HAP-1 (cell line): ENCODE results near the gene CAPN10.

ENCODE experiments used
- DNase-seq, 2 experiments: peaks; one replicate each; pipeline ENCODE4 v3.0.0-alpha.2; 2016 to 2020; ENCODE audit warnings: low spot score in 2 of 2
- H3K27me3 ChIP-seq: fragments of 250-450 bp; sonication (Bioruptor Pico); 2 replicates; pipeline ENCODE4 v1.5.1; 2020; ENCODE audit warnings: low read depth, mild to moderate bottlenecking, moderate library complexity
- H3K36me3 ChIP-seq: fragments of 250-450 bp; sonication (Bioruptor Pico); replicated peaks from 2 replicates; pipeline ENCODE4 v1.5.1; 2020; ENCODE audit warnings: mild to moderate bottlenecking
- H3K4me1 ChIP-seq: fragments of 250-450 bp; sonication (Bioruptor Pico); 2 replicates; pipeline ENCODE4 v1.5.1; 2020; ENCODE audit warnings: mild to moderate bottlenecking
- H3K4me3 ChIP-seq: fragments of 250-450 bp; sonication (Bioruptor Pico); 2 replicates; pipeline ENCODE4 v1.5.1; 2020; ENCODE audit warnings: mild to moderate bottlenecking, moderate library complexity
- H3K9me3 ChIP-seq: fragments of 250-450 bp; sonication (Bioruptor Pico); 2 replicates; pipeline ENCODE4 v1.5.1; 2020; ENCODE audit warnings: mild to moderate bottlenecking, moderate library complexity
- in situ Hi-C: fragments of 300-500 bp; cut with MboI; formaldehyde crosslinking; loops from 3 replicates; pipeline ENCODE4 v1.14.3; 2020; ENCODE audit warnings: low sequenced_read_pairs, inconsistent platforms, mixed read lengths

Gene CAPN10

DNA sequence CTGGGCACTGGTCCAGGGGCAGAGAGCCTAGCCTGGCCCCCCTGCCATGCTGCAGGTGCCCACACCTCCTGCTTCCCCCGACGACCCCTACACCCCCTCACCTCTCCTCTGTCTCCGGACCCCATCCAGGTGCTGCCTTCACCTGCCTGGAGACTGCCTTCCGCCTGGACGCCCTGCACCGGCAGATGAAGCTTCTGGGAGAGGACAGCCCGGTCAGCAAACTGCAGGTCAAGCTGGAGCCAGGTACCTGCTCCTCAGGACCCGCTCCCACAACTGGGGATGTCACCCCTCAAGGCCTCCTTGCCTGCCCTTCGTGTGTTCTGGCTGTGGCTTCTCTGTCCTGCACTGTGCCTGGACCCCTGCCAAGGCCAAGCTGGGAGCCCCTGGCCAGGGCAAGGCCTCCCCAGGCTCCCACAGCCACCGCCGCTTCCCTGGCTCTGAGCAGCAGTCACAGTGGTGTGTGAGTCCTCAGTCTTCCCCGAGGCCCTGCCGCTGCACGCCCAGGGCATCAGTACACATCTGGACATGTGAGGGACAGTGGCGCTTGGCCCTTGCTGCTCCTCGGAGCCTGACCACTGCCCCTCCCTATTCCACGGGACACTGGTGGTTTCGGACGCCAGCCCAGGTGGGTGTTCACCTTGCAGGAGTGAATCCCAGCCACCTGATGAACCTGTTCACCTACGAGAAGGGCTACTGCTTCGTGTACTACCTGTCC, 12.0 kb upstream of the CAPN10 start:
- in situ Hi-C loops, result no loop called here
- Histone ChIP-seq H3K4me1 (no peaks in the 10 kb centered on the region; the same call in 1 of the 2 replicates), H3K9me3 (no peaks in the 10 kb centered on the region), H3K4me3 (no peak overlapping the region), H3K27me3 (no peaks in the 10 kb centered on the region), H3K36me3 (peaks cover 14% of the 10 kb centered on the region)
- DNase-seq, result no peak

DNA sequence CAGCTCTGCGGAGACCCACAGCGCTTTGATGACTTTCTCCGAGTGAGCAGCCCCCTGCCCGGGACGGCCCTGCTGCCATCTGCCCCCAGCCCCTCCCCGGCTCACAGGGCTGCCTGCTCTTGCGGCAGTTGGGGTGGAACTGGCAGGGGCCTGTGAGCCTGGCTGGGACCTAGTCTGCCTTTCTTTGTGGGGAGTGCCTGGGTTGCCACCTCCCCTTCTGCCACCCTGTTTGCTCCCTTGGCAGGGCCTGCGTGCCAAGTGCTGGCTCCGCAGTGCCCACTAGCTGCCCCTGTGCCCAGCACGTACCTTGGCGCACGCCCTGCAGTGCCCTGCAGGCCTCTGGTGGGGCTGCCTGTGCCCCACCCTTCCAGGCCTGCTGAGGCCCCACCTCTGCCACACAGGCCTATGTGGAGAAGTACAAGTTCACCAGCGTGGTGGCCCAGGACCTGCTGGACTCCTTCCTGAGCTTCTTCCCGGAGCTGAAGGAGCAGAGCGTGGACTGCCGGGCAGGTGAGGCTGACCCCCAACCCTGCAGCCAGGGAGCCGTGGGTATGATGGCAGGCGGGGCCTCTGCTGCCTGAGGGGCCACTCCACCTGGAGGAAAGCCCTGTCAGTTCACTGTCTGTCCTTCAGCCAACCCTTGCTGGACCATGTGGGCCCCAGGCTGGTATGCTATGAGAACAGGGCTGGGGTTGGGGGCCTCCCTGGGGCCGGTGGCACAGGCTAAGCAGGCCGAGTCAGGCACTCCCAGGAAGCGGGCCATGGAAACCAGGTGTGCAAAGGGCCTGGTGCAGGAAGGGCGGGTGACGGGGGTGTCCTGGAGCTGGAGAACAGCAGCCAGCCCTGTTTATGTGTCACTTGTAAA, 11.2 kb upstream of the CAPN10 start:
- Histone ChIP-seq H3K4me1 (no peaks in the 10 kb centered on the region), H3K9me3 (no peaks in the 10 kb centered on the region), H3K36me3 (peaks cover 14% of the 10 kb centered on the region), H3K4me3 (no peak overlapping the region), H3K27me3 (no peaks in the 10 kb centered on the region)
- no peak for DNase-seq
- in situ Hi-C loops, result no loop called here

DNA sequence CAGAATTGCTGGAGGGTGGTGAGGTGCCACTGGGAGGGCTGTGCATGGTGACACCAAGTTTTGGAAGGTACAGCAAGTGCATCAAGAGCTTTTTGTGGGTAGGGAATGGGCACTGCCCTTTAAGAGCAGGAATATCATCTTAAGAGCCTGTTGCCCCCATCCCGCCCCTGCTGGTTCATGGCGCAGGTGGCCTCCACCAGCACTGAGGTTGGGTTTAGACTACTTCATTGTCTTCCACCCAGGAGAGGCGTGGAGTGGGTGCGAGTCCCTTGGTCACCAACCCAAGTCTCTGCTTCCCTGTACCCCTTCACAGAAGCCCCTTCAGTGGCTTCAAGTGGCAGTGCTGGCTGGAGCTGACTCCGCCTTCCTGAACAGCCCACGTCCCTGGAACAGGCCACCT, 10.5 kb upstream of the CAPN10 start:
- DNase-seq, result no peak
- Histone ChIP-seq H3K4me1 (no peaks in the 10 kb centered on the region), H3K9me3 (no peaks in the 10 kb centered on the region), H3K36me3 (peaks cover 14% of the 10 kb centered on the region), H3K27me3 (no peaks in the 10 kb centered on the region), H3K4me3 (no peak overlapping the region)
- in situ Hi-C loops, result no loop called here

DNA sequence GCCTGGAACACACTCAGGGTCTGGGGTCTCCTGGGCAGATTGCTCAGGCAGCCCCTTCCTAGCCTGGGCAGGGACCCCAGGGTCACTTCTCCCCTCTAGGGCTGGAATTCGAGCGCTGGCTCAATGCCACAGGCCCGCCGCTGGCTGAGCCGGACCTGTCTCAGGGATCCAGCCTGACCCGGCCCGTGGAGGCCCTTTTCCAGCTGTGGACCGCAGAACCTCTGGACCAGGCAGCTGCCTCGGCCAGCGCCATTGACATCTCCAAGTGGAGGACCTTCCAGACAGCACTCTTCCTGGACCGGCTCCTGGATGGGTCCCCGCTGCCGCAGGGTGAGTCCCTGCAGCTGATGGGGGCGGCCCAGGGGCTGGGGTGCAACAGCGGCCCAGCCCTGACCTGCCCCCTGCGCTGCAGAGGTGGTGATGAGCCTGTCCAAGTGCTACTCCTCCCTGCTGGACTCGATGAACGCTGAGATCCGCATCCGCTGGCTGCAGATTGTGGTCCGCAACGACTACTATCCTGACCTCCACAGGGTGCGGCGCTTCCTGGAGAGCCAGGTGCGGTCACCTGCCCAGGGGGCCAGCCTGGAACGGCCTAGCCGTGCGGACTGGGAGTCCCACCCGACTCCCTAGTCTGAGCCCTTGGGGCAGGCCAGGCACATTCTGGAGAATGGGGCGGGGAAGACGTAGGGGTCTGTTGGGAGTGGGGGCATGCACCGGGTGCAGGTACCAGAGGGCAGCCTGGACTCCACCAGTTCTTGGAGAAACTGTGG, 9.9 kb upstream of the CAPN10 start:
- H3K4me3 ChIP-seq, result no peak overlapping the region
- H3K27me3 ChIP-seq, result no peaks in the 10 kb centered on the region
- H3K4me1 ChIP-seq, result no peaks in the 10 kb centered on the region
- in situ Hi-C loops, result no loop called here
- no peaks in the 10 kb centered on the region for H3K9me3 ChIP-seq
- DNase-seq, result no peak
- peaks cover 14% of the 10 kb centered on the region for H3K36me3 ChIP-seq

DNA sequence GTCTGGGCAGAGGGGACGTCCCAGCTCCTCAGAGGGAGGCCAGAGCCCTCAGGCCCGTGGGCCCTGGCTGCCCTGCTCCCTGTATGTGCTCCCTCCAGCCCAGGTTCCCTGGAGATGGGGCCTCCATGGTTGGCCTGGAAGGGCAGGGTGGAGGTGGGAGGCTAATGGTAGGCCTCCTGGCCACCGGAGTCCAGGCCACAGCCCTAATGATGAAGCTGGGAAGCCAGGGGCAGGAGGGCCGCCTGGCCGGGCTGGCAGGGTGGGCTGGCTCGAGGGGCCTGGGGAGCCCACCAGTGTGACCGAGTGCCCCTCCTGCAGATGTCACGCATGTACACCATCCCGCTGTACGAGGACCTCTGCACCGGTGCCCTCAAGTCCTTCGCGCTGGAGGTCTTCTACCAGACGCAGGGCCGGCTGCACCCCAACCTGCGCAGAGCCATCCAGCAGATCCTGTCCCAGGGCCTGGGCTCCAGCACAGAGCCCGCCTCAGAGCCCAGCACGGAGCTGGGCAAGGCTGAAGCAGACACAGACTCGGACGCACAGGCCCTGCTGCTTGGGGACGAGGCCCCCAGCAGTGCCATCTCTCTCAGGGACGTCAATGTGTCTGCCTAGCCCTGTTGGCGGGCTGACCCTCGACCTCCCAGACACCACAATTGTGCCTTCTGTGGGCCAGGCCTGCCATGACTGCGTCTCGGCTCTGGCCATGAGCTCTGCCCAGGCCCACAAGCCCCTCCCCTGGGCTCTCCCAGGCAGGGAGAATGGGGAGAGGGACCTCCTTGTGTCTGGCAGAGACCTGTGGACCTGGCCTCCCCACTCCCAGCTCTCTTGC, 9.0 kb upstream of the CAPN10 start:
- Histone ChIP-seq H3K36me3 (peaks cover 14% of the 10 kb centered on the region), H3K4me1 (peaks cover 4% of the 10 kb centered on the region), H3K9me3 (no peaks in the 10 kb centered on the region), H3K4me3 (no peak overlapping the region), H3K27me3 (no peaks in the 10 kb centered on the region)
- in situ Hi-C loops, result no loop called here
- no peak for DNase-seq

DNA sequence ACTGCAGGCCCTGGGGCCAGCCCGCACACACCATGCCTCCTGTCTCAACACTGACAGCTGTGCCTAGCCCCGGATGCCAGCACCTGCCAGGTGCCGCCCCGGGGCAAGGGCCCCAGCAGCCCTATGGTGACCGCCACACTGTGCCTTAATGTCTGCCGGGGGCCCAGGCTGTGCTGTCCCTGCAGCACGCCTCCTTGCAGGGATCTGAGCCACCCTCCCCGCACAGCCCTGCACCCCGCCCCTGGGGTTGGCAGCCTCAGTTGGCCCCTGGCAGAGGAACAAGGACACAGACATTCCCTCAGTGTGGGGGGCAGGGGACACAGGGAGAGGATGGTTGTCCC, 8.5 kb upstream of the CAPN10 start:
- DNase-seq, result no peak
- in situ Hi-C loops, result no loop called here
- H3K9me3 ChIP-seq, result no peaks in the 10 kb centered on the region
- peaks cover 14% of the 10 kb centered on the region for H3K36me3 ChIP-seq
- no peaks in the 10 kb centered on the region for H3K27me3 ChIP-seq
- H3K4me3 ChIP-seq, result no peak overlapping the region
- H3K4me1 ChIP-seq, result peaks cover 10% of the 10 kb centered on the region

DNA sequence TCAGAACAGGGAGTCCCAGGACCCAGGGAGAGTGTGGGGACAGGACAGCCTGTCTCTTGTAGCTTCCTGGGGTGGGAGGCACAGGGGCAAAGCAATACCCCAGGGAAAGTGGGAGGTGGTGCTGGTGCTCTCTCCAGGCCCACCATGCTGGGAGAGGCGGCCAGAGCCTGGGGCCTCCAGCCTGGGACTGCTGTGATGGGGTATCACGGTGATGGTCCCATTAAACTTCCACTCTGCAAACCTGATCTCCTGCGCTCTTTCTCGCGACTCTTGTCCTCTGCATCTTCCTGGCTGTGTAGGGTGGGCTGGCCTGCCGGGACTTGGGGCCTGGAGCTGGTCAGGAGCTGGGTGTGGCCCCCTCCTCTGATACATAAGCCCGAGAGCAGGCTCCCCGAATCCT, 8.0 kb upstream of the CAPN10 start:
- Histone ChIP-seq H3K9me3 (no peaks in the 10 kb centered on the region), H3K4me3 (no peak overlapping the region), H3K27me3 (no peaks in the 10 kb centered on the region), H3K4me1 (peaks cover 11% of the 10 kb centered on the region), H3K36me3 (peaks cover 14% of the 10 kb centered on the region)
- no peak for DNase-seq
- in situ Hi-C loops, result no loop called here

DNA sequence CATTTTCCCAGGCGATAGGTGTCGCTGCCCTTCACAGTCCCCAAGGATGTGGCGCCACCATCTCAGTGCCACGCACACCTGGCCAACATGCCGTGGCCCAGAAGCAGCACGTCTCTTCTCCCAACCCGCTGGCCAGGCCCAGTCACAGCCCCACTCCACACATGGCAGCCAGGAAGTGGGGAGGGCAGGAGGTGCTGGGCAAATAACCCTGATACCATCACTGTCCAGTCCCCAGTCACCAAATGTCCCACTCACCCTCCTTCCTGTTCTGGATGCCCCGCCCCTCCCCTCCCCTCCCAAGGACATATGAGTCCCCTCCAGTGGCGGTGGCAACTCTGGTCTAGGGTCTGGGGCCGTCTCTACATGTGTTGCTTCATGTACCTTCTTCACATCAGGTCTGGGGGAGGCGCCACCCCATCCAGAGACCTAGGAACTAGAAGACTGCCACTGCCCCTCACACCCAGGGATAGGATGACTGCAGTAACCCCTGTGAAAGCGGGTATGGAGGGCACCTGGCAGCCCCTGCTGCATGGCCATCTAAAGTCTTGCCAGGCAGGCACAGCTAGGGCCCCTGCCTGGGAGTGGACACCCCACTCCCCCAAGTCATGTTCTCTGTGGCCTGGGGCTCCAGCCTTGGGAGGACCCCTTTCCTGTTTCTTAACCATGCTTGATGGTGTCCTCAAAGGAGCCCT, 7.3 kb upstream of the CAPN10 start:
- Histone ChIP-seq H3K4me1 (peaks cover 11% of the 10 kb centered on the region), H3K27me3 (no peaks in the 10 kb centered on the region), H3K9me3 (no peaks in the 10 kb centered on the region), H3K4me3 (no peak overlapping the region), H3K36me3 (peaks cover 14% of the 10 kb centered on the region)
- no peak for DNase-seq
- in situ Hi-C loops, result no loop called here

DNA sequence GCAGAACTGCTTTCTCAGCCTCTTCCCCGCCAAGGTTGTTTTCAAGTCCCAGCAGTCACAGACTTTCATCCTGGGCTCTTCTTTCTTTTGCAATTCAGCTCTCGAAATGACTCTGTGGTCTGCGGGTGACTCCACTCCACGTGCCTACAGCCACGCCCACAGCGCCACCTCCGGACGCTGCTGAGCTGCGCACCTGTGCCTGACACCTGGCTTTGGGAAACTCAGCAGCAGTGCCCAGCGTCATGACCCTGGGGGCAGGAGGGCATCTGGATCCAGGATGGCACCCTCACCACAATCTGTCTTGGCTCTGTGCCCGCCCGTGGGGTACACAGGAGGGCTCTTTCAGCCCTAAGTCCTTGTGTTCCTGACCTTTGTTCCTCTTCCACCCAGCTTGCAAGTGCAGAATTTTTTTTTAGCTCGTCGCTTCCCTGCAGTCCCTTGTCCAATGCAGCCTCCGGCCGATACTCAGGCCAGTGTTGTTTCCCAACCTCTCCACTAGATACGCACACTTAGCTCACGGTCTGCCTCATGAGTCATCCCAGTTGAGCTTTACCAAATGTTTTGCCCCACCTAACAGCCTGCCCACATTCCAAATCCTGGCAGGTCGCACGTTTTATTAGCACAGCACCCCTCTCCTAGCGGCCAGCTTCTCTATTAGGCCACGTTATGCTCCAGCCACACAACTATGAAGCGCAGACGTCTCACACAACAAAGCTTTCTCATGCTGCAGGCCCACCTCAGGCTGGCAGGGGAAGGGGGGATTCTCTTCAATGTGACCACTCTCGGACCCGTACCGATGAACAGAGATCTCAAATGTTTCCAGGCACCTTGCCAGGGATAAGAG, 6.5 kb upstream of the CAPN10 start:
- H3K36me3 ChIP-seq, result peaks cover 14% of the 10 kb centered on the region
- in situ Hi-C loops, result no loop called here
- H3K27me3 ChIP-seq, result no peaks in the 10 kb centered on the region
- DNase-seq, result no peak
- H3K4me3 ChIP-seq, result no peak overlapping the region
- H3K9me3 ChIP-seq, result no peaks in the 10 kb centered on the region
- peaks cover 17% of the 10 kb centered on the region for H3K4me1 ChIP-seq

DNA sequence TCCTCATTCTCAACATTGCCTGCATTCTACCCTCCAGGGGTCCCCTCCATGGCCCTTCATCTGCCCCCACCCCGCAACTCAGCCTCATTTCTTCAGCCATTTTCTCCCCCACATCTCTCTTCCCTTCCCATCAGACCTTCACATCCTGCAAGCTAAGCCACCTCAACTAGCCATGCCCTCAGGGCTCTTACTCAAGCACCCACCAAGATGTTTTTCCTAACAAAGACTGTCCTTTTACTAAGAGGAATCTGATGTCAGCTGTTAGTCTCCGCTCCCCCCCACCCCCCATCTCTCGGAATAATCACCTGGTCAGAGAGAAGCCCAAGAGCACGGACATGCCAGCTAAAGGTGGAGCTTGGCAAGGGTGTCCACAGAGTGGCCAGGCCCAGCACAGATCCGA, 4.7 kb upstream of the CAPN10 start:
- in situ Hi-C loops, result no loop called here
- no peak overlapping the region for H3K4me3 ChIP-seq
- peaks cover 18% of the 10 kb centered on the region for H3K4me1 ChIP-seq
- H3K9me3 ChIP-seq, result no peaks in the 10 kb centered on the region
- H3K36me3 ChIP-seq, result peaks cover 13% of the 10 kb centered on the region
- DNase-seq, result no peak
- H3K27me3 ChIP-seq, result no peaks in the 10 kb centered on the region

DNA sequence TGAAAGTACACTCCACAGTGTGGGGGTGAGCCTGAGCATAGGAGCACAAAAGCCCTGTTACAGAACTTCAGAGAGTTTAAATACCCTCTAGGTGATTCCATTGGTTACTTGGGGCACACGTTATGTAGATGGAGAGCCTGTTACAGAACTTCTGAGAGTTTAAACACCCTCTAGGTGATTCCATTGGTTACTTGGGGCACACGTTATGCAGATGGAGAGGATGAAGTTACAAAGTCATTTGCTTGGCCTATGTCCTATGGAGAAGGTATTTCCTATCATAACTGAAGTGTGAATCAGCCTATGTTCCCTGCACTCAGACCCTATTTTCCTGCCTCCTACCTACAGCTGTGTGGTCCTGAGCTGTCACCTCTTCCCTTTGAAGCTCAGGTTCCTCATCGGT, 3.8 kb upstream of the CAPN10 start:
- H3K36me3 ChIP-seq, result peaks cover 9% of the 10 kb centered on the region
- no peak for DNase-seq
- no peaks in the 10 kb centered on the region for H3K9me3 ChIP-seq
- H3K27me3 ChIP-seq, result no peaks in the 10 kb centered on the region
- in situ Hi-C loops, result no loop called here
- peaks cover 24% of the 10 kb centered on the region for H3K4me1 ChIP-seq
- no peak overlapping the region for H3K4me3 ChIP-seq

DNA sequence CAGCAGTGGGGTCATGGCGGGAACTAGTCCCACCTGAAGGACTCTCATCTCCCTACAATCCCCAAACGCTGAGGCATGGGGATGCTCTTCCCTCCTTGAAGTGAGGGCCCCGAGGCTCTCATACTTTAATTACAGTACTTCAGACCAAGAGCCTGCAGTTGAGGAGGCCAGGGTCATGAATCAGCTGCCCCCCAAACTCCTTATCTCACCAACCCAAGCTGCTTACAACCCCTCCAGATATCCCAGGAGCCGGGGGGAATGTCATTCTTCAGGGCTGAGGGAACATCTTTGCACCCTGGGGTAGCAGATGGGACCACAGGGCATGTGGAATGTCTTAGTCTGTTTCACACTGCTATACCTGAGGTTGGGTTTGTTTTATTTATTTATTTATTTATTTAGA, 2.8 kb upstream of the CAPN10 start:
- Histone ChIP-seq H3K27me3 (no peaks in the 10 kb centered on the region), H3K4me3 (no peak overlapping the region), H3K9me3 (no peaks in the 10 kb centered on the region), H3K36me3 (peaks cover 5% of the 10 kb centered on the region; the same call in 1 of the 2 replicates), H3K4me1 (peaks cover 26% of the 10 kb centered on the region)
- no peak for DNase-seq
- in situ Hi-C loops, result no loop called here
